Measurements from ENCODE around the gene FZD2. TPM values are rescaled to one million over a fixed set of nuclear protein-coding genes. Genes with fewer than 3 reads are reported as not detected.
"Not testable (repeated sequence)": the region's sequence is repeated elsewhere in the genome, so short reads cannot be mapped to it uniquely, and the experiment has no call there.

Gene FZD2
- total and polyA plus RNA-seq, 9 of the 15 experiments (the other 6 are each of a cell fraction or from before 2014, with no cell fraction given), result 0.03 to 4.5 (median 1.1) TPM; not detected in 1

DNA sequence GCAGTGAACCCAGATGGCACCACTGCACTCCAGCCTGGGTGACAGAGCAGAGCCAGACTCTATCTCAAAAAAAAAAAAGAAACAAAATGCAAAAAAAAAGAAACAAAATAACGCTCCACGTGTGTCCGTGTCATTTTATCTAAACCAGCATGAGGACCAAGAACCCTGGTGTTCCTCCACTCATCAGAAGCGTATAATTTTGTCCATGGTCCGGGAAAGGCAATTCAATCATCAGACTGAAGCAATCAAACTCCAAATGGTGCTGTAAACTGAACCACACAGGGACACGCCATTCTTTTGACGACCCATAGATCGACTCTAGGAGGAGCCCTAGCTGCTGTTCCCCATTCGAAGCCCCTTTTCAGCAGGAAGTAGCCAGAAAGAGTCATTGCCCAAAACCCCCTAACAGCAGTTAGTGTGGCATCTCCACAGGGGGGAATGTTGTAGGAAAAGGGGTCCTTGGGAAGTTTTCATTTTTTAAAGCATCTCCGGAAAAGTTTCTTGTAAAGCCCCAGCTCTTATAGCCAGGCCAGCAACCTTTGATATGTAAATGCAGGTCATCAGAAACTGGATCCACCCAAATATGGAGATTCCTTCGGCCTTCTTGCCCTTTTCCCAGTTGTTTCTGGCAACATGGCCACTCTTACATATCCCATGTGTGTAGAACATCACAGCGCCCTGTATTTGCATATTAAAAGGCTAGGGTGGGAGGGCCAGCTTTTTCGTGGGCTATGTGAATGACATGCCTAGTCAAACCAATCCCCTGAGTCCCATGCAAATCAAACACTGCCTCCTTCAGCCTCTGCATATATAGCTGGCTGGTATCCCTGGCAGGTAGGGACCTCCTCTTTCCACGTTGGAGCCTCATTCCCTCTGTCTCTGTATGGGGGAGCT, 45.8 kb upstream of the FZD2 start (continued):
- TF ChIP-seq ZMIZ1 (IDR thresholded peaks at IDR 0.05; ENCODE audit: low read depth in 2 of 2, low read length in 2 of 2), result peak in 1 of 2 experiments; percentile 83; a peak in 2 of 4 replicates
- TF ChIP-seq CREB3 (tag; conservative IDR thresholded peaks at IDR 0.05; ENCODE audit: low read depth), result peak; percentile 63; the same call in 1 of the 2 replicates
- peak; percentile 51; the same call in 1 of the 2 replicates for TF ChIP-seq GTF2E2 (tag; IDR thresholded peaks at IDR 0.05)
- TF ChIP-seq POLR2H (tag; IDR thresholded peaks at IDR 0.05; ENCODE audit: low read depth), result peak; percentile 43
- not testable (repeated sequence) for TF ChIP-seq NR2C2 (CRISPR knock-in tag; IDR thresholded peaks at IDR 0.05)
- TF ChIP-seq NR2C2 (tag; IDR thresholded peaks at IDR 0.05), result peak; percentile 84
- TF ChIP-seq, protein P1, sequence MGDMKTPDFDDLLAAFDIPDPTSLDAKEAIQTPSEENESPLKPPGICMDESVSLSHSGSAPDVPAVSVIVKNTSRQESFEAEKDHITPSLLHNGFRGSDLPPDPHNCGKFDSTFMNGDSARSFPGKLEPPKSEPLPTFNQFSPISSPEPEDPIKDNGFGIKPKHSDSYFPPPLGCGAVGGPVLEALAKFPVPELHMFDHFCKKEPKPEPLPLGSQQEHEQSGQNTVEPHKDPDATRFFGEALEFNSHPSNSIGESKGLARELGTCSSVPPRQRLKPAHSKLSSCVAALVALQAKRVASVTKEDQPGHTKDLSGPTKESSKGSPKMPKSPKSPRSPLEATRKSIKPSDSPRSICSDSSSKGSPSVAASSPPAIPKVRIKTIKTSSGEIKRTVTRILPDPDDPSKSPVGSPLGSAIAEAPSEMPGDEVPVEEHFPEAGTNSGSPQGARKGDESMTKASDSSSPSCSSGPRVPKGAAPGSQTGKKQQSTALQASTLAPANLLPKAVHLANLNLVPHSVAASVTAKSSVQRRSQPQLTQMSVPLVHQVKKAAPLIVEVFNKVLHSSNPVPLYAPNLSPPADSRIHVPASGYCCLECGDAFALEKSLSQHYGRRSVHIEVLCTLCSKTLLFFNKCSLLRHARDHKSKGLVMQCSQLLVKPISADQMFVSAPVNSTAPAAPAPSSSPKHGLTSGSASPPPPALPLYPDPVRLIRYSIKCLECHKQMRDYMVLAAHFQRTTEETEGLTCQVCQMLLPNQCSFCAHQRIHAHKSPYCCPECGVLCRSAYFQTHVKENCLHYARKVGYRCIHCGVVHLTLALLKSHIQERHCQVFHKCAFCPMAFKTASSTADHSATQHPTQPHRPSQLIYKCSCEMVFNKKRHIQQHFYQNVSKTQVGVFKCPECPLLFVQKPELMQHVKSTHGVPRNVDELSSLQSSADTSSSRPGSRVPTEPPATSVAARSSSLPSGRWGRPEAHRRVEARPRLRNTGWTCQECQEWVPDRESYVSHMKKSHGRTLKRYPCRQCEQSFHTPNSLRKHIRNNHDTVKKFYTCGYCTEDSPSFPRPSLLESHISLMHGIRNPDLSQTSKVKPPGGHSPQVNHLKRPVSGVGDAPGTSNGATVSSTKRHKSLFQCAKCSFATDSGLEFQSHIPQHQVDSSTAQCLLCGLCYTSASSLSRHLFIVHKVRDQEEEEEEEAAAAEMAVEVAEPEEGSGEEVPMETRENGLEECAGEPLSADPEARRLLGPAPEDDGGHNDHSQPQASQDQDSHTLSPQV (IDR thresholded peaks at IDR 0.05), result peak; percentile 78
- peak; percentile 56 to 58 for TF ChIP-seq FOXK2 (conservative IDR thresholded peaks at IDR 0.05 in 1 of 2, IDR thresholded peaks at IDR 0.05 in 1 of 2; ENCODE audit: low read depth in 2 of 2)
- peak; percentile 69 for TF ChIP-seq POLR2A (conservative IDR thresholded peaks at IDR 0.05)
- TF ChIP-seq ZBTB2 (IDR thresholded peaks at IDR 0.05), result peak; percentile 68; the same call in 1 of the 2 replicates
- peak in 1 of 2 experiments; percentile 56; a peak in 2 of 4 replicates for TF ChIP-seq RAD21 (CRISPR knock-in tag; conservative IDR thresholded peaks at IDR 0.05 in 1 of 2, IDR thresholded peaks at IDR 0.05 in 1 of 2)
- TF ChIP-seq, protein P2, sequence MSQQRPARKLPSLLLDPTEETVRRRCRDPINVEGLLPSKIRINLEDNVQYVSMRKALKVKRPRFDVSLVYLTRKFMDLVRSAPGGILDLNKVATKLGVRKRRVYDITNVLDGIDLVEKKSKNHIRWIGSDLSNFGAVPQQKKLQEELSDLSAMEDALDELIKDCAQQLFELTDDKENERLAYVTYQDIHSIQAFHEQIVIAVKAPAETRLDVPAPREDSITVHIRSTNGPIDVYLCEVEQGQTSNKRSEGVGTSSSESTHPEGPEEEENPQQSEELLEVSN (IDR thresholded peaks at IDR 0.05; ENCODE audit: borderline replicate concordance in 1 of 2, extremely low read depth in 1 of 2, insufficient read depth in 1 of 2, insufficient read length in 1 of 2, low read depth in 1 of 2, low read length in 1 of 2, poor library complexity in 1 of 2, severe bottlenecking in 1 of 2), result peak; percentile 27 to 57
- 0 out of 2 replicates have a peak, but pooled peaks have one; percentile 45 for TF ChIP-seq MIER1 (IDR thresholded peaks at IDR 0.05; ENCODE audit: low read depth)

Data from K562 (cell line).